HG03378 (cell line): ENCODE results near the gene GYPC.

Experiments used
- ATAC-seq: cut with Tn5 transposase; IDR thresholded peaks from one replicate; pipeline ENCODE4 v1.9.1; 2021; ENCODE audit warnings: mild to moderate bottlenecking, moderate library complexity; ENCODE audit not compliant: unreplicated experiment

The GYPC gene

DNA sequence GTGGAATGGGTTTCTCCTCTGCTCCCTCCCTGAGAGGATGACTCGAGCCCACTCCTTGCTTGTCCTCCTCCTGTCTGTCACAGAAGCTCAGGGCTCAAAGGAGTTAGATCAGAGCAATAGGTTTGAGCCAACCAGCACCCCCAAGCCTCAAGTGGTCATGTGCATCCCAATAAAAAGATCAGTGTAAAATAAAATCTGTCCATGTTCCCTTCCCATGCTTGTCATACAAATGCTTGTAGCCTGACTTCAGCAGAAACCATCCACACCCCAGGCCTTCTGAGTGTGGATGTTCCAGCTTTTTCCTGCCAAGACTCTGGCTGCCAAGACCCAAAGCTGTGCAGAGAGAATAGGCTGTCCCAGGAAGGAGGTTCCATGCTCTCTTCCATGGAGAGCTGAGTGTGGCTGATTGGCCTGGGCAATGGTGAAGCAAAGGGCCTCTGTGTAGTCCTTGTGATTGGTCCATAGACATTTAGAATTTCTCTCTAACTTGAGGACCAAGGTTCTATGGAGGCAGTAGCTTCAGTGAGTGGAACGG lies 67.4 kb downstream of the GYPC start:
- ATAC-seq, result no peak

- no peak for ATAC-seq
Measured at GRCh38 chr2:126725580-126725979, 69.6 kb downstream of the GYPC start.

GRCh38 chr2:126729896-126730295 lies 73.9 kb downstream of the GYPC start:
- no peak for ATAC-seq

DNA sequence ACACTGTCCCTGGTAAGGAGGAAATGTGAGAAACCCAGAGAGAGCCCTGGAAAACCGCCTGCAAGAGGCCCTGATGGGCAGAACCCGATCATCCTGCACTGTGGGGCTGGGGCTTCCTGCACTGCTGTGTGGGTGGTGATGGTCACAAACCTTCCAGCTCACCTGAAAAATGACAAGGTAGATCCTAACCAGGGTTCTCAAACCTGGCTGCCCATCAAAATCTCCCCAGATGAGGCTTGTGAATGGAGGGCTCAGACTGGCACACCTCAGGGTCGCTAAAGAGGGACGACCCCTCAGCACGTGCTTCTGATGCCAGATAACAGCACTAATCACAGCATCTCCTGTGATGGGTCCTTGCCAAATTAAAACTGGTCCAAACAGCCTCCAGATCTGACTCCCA lies 74.7 kb downstream of the GYPC start:
- ATAC-seq, result no peak

DNA sequence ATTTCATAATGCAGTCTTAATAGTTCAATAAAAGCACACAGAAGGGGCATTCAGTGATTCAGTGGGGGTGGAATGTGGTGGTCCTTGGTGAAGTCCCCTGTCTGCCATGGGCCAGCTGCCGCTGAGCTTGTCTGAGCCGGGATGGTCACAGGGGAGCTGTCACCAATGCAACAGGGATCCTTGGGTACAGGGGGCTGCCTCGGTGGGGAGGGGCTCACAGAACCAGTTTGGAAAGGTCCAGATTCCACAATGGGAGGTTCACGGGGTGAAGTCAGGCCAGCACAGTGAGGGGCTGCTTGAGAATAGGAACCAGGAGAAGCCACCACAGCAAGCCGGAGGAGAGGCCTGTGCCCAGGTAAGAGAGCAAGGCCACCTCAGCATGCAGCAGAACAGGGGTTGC lies 75.4 kb downstream of the GYPC start:
- ATAC-seq, result no peak

GRCh38 chr2:126732682-126733245 lies 76.8 kb downstream of the GYPC start:
- ATAC-seq, result no peak

GRCh38 chr2:126733795-126734194 lies 77.8 kb downstream of the GYPC start:
- ATAC-seq, result no peak

GRCh38 chr2:126736133-126736874 lies 80.3 kb downstream of the GYPC start:
- ATAC-seq, result no peak

DNA sequence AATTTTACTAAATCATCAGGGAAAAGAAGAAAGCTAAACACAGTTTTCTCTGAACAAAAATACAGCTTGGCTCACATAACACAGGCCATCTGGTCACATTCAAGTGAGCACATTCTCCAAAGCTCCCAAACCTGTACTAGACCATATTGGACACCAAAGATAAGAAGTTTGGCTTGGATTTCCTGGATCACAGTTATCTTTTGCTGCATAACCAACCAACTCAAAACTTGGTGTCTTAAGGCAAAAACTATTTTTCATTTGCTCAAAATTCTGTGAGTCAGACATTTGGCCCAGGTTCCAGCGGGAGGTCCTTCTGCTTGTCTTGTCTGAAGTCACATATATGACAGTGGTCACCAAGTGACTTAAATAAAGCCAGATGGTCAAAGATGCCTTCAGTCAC lies 83.2 kb downstream of the GYPC start:
- no peak for ATAC-seq

DNA sequence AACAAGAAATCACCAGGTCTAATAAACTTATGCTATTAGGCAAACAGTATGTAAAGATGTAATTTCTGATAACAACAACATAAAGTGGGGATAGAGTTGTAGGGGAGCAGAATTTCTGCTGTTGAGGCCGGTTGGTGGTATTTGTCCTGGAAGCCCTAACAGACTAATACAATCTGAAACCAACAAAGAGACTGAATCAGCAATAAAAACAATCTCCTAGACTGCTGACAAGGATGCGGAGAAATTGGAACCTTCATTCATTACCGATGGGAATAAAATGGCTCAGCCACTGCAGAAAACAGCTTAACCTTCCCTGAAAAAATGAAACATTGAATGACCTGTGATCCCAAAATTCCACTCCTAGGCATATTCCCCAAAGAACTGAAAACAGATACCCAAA lies 88.7 kb downstream of the GYPC start:
- no peak for ATAC-seq
